ENCODE measurements around the gene TSACC. TPM values are rescaled to one million over a fixed set of nuclear protein-coding genes. Genes with fewer than 3 reads are reported as not detected.

TSACC gene
- total RNA-seq, 1 donor from 2014 or later: 0.25 TPM

GRCh38 chr1:156373546-156373945, 35.2 kb downstream of the TSACC start:
- Histone ChIP-seq H3K36me3 (ENCODE audit: control insufficient read depth, insufficient read depth, low read length) (no peaks in the 10 kb centered on the region), H3K4me3 (ENCODE audit: low read depth, low read length) (no peak overlapping the region), H3K27me3 (ENCODE audit: control insufficient read depth, insufficient read depth, low read length) (peaks cover 21% of the 10 kb centered on the region)
- TF ChIP-seq, protein P1, sequence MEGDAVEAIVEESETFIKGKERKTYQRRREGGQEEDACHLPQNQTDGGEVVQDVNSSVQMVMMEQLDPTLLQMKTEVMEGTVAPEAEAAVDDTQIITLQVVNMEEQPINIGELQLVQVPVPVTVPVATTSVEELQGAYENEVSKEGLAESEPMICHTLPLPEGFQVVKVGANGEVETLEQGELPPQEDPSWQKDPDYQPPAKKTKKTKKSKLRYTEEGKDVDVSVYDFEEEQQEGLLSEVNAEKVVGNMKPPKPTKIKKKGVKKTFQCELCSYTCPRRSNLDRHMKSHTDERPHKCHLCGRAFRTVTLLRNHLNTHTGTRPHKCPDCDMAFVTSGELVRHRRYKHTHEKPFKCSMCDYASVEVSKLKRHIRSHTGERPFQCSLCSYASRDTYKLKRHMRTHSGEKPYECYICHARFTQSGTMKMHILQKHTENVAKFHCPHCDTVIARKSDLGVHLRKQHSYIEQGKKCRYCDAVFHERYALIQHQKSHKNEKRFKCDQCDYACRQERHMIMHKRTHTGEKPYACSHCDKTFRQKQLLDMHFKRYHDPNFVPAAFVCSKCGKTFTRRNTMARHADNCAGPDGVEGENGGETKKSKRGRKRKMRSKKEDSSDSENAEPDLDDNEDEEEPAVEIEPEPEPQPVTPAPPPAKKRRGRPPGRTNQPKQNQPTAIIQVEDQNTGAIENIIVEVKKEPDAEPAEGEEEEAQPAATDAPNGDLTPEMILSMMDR (IDR thresholded peaks at IDR 0.05; ENCODE audit: insufficient read depth, low read length, poor library complexity, severe bottlenecking): no peak
- no peak for DNase-seq (ENCODE audit: low read depth)

- Histone ChIP-seq H3K36me3 (ENCODE audit: control insufficient read depth, insufficient read depth, low read length) (no peaks in the 10 kb centered on the region), H3K4me3 (ENCODE audit: low read depth, low read length) (no peak overlapping the region), H3K27me3 (ENCODE audit: control insufficient read depth, insufficient read depth, low read length) (peaks cover 10% of the 10 kb centered on the region)
- DNase-seq (ENCODE audit: low read depth): no peak
- TF ChIP-seq, protein P1 (IDR thresholded peaks at IDR 0.05; ENCODE audit: insufficient read depth, low read length, poor library complexity, severe bottlenecking): no peak
Measured at GRCh38 chr1:156376146-156376545, 37.8 kb downstream of the TSACC start.

GRCh38 chr1:156376958-156377919, 38.9 kb downstream of the TSACC start:
- Histone ChIP-seq H3K36me3 (ENCODE audit: control insufficient read depth, insufficient read depth, low read length) (no peaks in the 10 kb centered on the region), H3K27me3 (ENCODE audit: control insufficient read depth, insufficient read depth, low read length) (peaks cover 3% of the 10 kb centered on the region), H3K4me3 (ENCODE audit: low read depth, low read length) (no peak overlapping the region)
- TF ChIP-seq, protein P1 (IDR thresholded peaks at IDR 0.05; ENCODE audit: insufficient read depth, low read length, poor library complexity, severe bottlenecking): no peak
- no peak for DNase-seq (ENCODE audit: low read depth)

GRCh38 chr1:156378557-156378956, 40.2 kb downstream of the TSACC start:
- TF ChIP-seq, protein P1 (IDR thresholded peaks at IDR 0.05; ENCODE audit: insufficient read depth, low read length, poor library complexity, severe bottlenecking): no peak
- H3K27me3 ChIP-seq (ENCODE audit: control insufficient read depth, insufficient read depth, low read length): no peaks in the 10 kb centered on the region
- no peaks in the 10 kb centered on the region for H3K36me3 ChIP-seq (ENCODE audit: control insufficient read depth, insufficient read depth, low read length)

GRCh38 chr1:156379420-156380165, 41.3 kb downstream of the TSACC start:
- H3K27me3 ChIP-seq (ENCODE audit: control insufficient read depth, insufficient read depth, low read length): no peaks in the 10 kb centered on the region
- no peak overlapping the region for H3K4me3 ChIP-seq (ENCODE audit: low read depth, low read length)
- no peak for DNase-seq (ENCODE audit: low read depth)
- no peaks in the 10 kb centered on the region for H3K36me3 ChIP-seq (ENCODE audit: control insufficient read depth, insufficient read depth, low read length)
- TF ChIP-seq, protein P1 (IDR thresholded peaks at IDR 0.05; ENCODE audit: insufficient read depth, low read length, poor library complexity, severe bottlenecking): no peak

More at GRCh38 chr1:156378557-156378956, 40.2 kb downstream of the TSACC start:
- no peak for DNase-seq (ENCODE audit: low read depth)
- no peak overlapping the region for H3K4me3 ChIP-seq (ENCODE audit: low read depth, low read length)

Measured in kidney epithelial cell (primary cell).